ENCODE measurements around the gene IL12RB2.
A peak's percentile ranks its signal among the peaks of the same experiment; 100 is the strongest.

IL12RB2 gene

GRCh38 chr1:67336157-67336556 is 28.5 kb downstream of the IL12RB2 start:
- Histone ChIP-seq H3K9ac (ENCODE audit: low read length) (no peak overlapping the region), H3K36me3 (ENCODE audit: control insufficient read depth, insufficient read depth, low read length) (no peaks in the 10 kb centered on the region), H2AK5ac (ENCODE audit: low read length) (no peak overlapping the region), H2BK5ac (ENCODE audit: low read length) (no peak overlapping the region), H3K4me3 (ENCODE audit: low read length) (no peak overlapping the region), H3K79me2 (ENCODE audit: control insufficient read depth, insufficient read depth, low read length) (no peaks in the 10 kb centered on the region), H2BK120ac (ENCODE audit: low read depth, low read length) (no peak overlapping the region), H3K23ac (ENCODE audit: low read length) (no peak overlapping the region), H3K79me1 (ENCODE audit: low read length) (no peaks in the 10 kb centered on the region), H3K27me3 (ENCODE audit: insufficient read depth, low read length, poor library complexity) (no peaks in the 10 kb centered on the region), H3K18ac (ENCODE audit: low read length) (no peak overlapping the region), H3K4ac (ENCODE audit: low read depth, low read length) (no peak overlapping the region), H3K27ac (ENCODE audit: low read depth, low read length) (no peak overlapping the region), H3K4me2 (ENCODE audit: low read length) (no peak overlapping the region), H4K8ac (ENCODE audit: low read depth, low read length) (no peak overlapping the region), H3K4me1 (ENCODE audit: control insufficient read depth, low read depth, low read length) (peaks cover 5% of the 10 kb centered on the region), H4K5ac (ENCODE audit: low read length) (no peak overlapping the region), H2BK15ac (replicated peaks; ENCODE audit: low read depth) (no peak overlapping the region), H3K56ac (ENCODE audit: low read length) (no peak overlapping the region)
- no CpG with 5 or more reads among the region's 5 CpGs for WGBS (ENCODE audit: extremely low coverage, insufficient coverage, low lambda C conversion rate)
- DNase-seq: no peak

- Histone ChIP-seq H3K27me3 (ENCODE audit: insufficient read depth, low read length, poor library complexity) (no peaks in the 10 kb centered on the region), H3K36me3 (ENCODE audit: control insufficient read depth, insufficient read depth, low read length) (no peaks in the 10 kb centered on the region), H2BK5ac (ENCODE audit: low read length) (no peak overlapping the region), H2AK5ac (ENCODE audit: low read length) (no peak overlapping the region), H3K27ac (ENCODE audit: low read depth, low read length) (no peak overlapping the region), H3K79me1 (ENCODE audit: low read length) (no peaks in the 10 kb centered on the region), H2BK15ac (replicated peaks; ENCODE audit: low read depth) (no peak overlapping the region), H3K79me2 (ENCODE audit: control insufficient read depth, insufficient read depth, low read length) (no peaks in the 10 kb centered on the region), H3K23ac (ENCODE audit: low read length) (no peak overlapping the region), H4K5ac (ENCODE audit: low read length) (no peak overlapping the region), H3K9ac (ENCODE audit: low read length) (no peak overlapping the region), H3K18ac (ENCODE audit: low read length) (no peak overlapping the region), H4K8ac (ENCODE audit: low read depth, low read length) (no peak overlapping the region), H3K56ac (ENCODE audit: low read length) (no peak overlapping the region), H3K4me1 (ENCODE audit: control insufficient read depth, low read depth, low read length) (peaks cover 5% of the 10 kb centered on the region), H3K4ac (ENCODE audit: low read depth, low read length) (no peak overlapping the region), H2BK120ac (ENCODE audit: low read depth, low read length) (no peak overlapping the region), H3K4me3 (ENCODE audit: low read length) (no peak overlapping the region), H3K4me2 (ENCODE audit: low read length) (no peak overlapping the region)
- WGBS (ENCODE audit: extremely low coverage, insufficient coverage, low lambda C conversion rate): no CpG with 5 or more reads among the region's 6 CpGs
- DNase-seq: no peak
These were observed 29.1 kb downstream of the IL12RB2 start for GRCh38 chr1:67336783-67337182.

DNA sequence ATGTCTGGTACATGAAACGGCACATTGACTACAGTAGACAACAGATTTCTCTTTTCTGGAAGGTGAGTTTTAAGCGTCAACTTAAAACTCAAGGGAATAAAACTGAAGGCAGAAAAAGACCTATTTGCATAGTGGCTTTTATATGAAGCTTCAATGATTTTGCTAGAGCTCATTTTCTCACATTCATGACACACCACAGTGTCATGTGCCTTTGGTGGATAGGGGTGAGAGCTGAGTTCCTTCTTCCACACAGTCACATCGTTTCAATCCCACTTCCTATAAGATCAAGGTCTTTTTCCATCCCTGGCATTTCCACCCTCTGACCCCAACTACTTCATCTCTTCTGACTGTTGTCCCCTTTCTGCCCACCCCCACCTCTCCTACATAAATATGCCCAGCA is 31.0 kb downstream of the IL12RB2 start:
- H3K56ac ChIP-seq (ENCODE audit: low read length): no peak overlapping the region
- H3K27ac ChIP-seq (ENCODE audit: low read depth, low read length): no peak overlapping the region
- peaks cover 6% of the 10 kb centered on the region for H3K4me1 ChIP-seq (ENCODE audit: control insufficient read depth, low read depth, low read length)
- no peak overlapping the region for H3K4me3 ChIP-seq (ENCODE audit: low read length)
- no peaks in the 10 kb centered on the region for H3K79me2 ChIP-seq (ENCODE audit: control insufficient read depth, insufficient read depth, low read length)
- no peak overlapping the region for H2BK120ac ChIP-seq (ENCODE audit: low read depth, low read length)
- H3K27me3 ChIP-seq (ENCODE audit: insufficient read depth, low read length, poor library complexity): no peaks in the 10 kb centered on the region
- H3K23ac ChIP-seq (ENCODE audit: low read length): no peak overlapping the region
- WGBS (ENCODE audit: extremely low coverage, insufficient coverage, low lambda C conversion rate): no CpG with 5 or more reads among the region's 3 CpGs
- H3K4me2 ChIP-seq (ENCODE audit: low read length): no peak overlapping the region
- H3K18ac ChIP-seq (ENCODE audit: low read length): no peak overlapping the region
- no peaks in the 10 kb centered on the region for H3K79me1 ChIP-seq (ENCODE audit: low read length)
- H3K4ac ChIP-seq (ENCODE audit: low read depth, low read length): no peak overlapping the region
- no peaks in the 10 kb centered on the region for H3K36me3 ChIP-seq (ENCODE audit: control insufficient read depth, insufficient read depth, low read length)
- no peak overlapping the region for H2AK5ac ChIP-seq (ENCODE audit: low read length)
- no peak overlapping the region for H3K9ac ChIP-seq (ENCODE audit: low read length)
- no peak overlapping the region for H2BK15ac ChIP-seq (replicated peaks; ENCODE audit: low read depth)
- H2BK5ac ChIP-seq (ENCODE audit: low read length): no peak overlapping the region
- no peak overlapping the region for H4K8ac ChIP-seq (ENCODE audit: low read depth, low read length)
- no peak overlapping the region for H4K5ac ChIP-seq (ENCODE audit: low read length)
- no peak for DNase-seq

DNA sequence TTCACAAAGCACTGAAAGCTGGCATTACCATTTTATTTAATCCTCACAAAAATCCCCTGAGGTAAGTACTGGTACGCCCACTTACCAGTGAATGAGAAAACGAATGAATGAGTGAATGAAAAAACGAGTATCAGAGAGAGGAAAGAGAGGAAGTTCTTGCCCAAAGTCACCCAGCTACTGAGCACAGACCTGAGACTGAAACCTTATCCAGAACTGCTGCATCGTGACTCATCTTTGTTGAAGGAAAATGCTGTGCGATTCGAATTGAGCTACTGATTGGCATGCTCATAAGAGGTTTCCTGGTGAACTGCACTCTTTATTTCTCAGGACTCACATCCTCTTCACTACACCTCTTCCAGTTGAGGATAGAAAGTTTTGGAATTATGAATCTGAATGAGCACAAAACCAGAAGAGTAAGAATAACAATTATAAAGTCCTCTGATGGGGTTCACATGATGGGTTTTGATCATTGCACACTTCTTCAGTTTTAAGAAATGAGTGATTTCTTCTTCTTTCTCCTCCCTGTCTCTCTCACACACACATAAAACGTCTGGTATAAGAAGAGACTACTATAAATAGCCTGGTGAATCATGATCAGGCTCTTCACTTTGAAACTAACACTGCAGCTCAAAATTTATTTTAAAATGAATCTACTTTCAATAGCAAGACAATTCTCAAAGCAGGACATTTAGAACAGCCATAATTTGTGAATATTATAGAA is 32.1 kb downstream of the IL12RB2 start:
- no peak for DNase-seq
- H2AK5ac ChIP-seq (ENCODE audit: low read length): no peak overlapping the region

GRCh38 chr1:67342076-67342890 is 34.6 kb downstream of the IL12RB2 start:
- 100% methylated on average over 1 of the region's 5 CpGs for WGBS (ENCODE audit: extremely low coverage, insufficient coverage, low lambda C conversion rate)

More for the DNA sequence above, 32.1 kb downstream of the IL12RB2 start:
- Histone ChIP-seq H3K9ac (ENCODE audit: low read length) (no peak overlapping the region), H3K4ac (ENCODE audit: low read depth, low read length) (no peak overlapping the region), H4K8ac (ENCODE audit: low read depth, low read length) (no peak overlapping the region), H3K4me1 (ENCODE audit: control insufficient read depth, low read depth, low read length) (peaks cover 2% of the 10 kb centered on the region), H3K79me2 (ENCODE audit: control insufficient read depth, insufficient read depth, low read length) (no peaks in the 10 kb centered on the region), H2BK120ac (ENCODE audit: low read depth, low read length) (no peak overlapping the region), H3K23ac (ENCODE audit: low read length) (no peak overlapping the region), H2BK15ac (replicated peaks; ENCODE audit: low read depth) (no peak overlapping the region), H4K5ac (ENCODE audit: low read length) (no peak overlapping the region), H3K18ac (ENCODE audit: low read length) (no peak overlapping the region), H3K27ac (ENCODE audit: low read depth, low read length) (no peak overlapping the region), H2BK5ac (ENCODE audit: low read length) (no peak overlapping the region), H3K56ac (ENCODE audit: low read length) (no peak overlapping the region), H3K4me2 (ENCODE audit: low read length) (no peak overlapping the region), H3K79me1 (ENCODE audit: low read length) (no peaks in the 10 kb centered on the region), H3K36me3 (ENCODE audit: control insufficient read depth, insufficient read depth, low read length) (no peaks in the 10 kb centered on the region), H3K4me3 (ENCODE audit: low read length) (no peak overlapping the region), H3K27me3 (ENCODE audit: insufficient read depth, low read length, poor library complexity) (no peaks in the 10 kb centered on the region)
- WGBS (ENCODE audit: extremely low coverage, insufficient coverage, low lambda C conversion rate): no CpG with 5 or more reads among the region's 7 CpGs

More at GRCh38 chr1:67342076-67342890, 34.6 kb downstream of the IL12RB2 start:
- Histone ChIP-seq H3K4me1 (ENCODE audit: control insufficient read depth, low read depth, low read length) (peaks cover 2% of the 10 kb centered on the region), H2BK15ac (replicated peaks; ENCODE audit: low read depth) (no peak overlapping the region), H3K79me2 (ENCODE audit: control insufficient read depth, insufficient read depth, low read length) (no peaks in the 10 kb centered on the region), H2BK5ac (ENCODE audit: low read length) (no peak overlapping the region), H3K36me3 (ENCODE audit: control insufficient read depth, insufficient read depth, low read length) (no peaks in the 10 kb centered on the region), H3K9ac (ENCODE audit: low read length) (no peak overlapping the region), H3K23ac (ENCODE audit: low read length) (no peak overlapping the region), H2BK120ac (ENCODE audit: low read depth, low read length) (no peak overlapping the region), H3K18ac (ENCODE audit: low read length) (no peak overlapping the region), H3K4me3 (ENCODE audit: low read length) (no peak overlapping the region), H3K56ac (ENCODE audit: low read length) (no peak overlapping the region), H4K8ac (ENCODE audit: low read depth, low read length) (no peak overlapping the region), H2AK5ac (ENCODE audit: low read length) (no peak overlapping the region), H4K5ac (ENCODE audit: low read length) (no peak overlapping the region), H3K4me2 (ENCODE audit: low read length) (no peak overlapping the region), H3K27me3 (ENCODE audit: insufficient read depth, low read length, poor library complexity) (no peaks in the 10 kb centered on the region), H3K79me1 (ENCODE audit: low read length) (no peaks in the 10 kb centered on the region), H3K27ac (ENCODE audit: low read depth, low read length) (no peak overlapping the region), H3K4ac (ENCODE audit: low read depth, low read length) (no peak overlapping the region)
- DNase-seq: peak; percentile 23
